CMK (cell line): Measurements from ENCODE around the gene DLG4.

Experiments
- DNase-seq: peaks from one replicate; pipeline ENCODE4 v3.0.0-alpha.2; 2010; ENCODE audit warnings: low read depth

DLG4 gene

GRCh38 chr17:7219812-7220592 lies at the start of gene DLG4, which contains the start of gene ACADVL:
Gene DLG4, minus strand, starts transcription at chr17:7219836.
Gene ACADVL, plus strand, starts transcription at chr17:7219938. Its CDS starts 47 bp downstream, at chr17:7219985.
- no peak for DNase-seq

DNA sequence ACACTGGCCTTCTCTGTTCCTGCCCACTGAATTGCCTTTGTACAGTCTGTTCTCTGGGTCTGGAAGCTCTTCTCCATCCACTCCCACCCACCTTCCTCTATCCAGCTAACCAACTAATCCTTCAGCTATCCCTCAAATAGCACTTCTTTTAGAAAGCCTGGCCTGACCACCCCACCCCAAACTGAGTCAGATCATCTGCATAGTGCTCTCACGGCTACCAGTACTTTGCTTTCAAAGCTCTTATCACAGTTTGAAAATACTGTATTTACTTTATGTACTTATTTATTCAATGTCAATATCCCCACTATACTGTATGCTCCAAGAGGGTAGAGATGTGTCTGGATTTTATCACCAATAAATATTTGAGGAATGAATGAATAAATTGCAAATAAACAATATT lies 47.1 kb upstream of the DLG4 start:
- no peak for DNase-seq

- DNase-seq = no peak
Observed at GRCh38 chr17:7263801-7264078, 44.1 kb upstream of the DLG4 start.

DNA sequence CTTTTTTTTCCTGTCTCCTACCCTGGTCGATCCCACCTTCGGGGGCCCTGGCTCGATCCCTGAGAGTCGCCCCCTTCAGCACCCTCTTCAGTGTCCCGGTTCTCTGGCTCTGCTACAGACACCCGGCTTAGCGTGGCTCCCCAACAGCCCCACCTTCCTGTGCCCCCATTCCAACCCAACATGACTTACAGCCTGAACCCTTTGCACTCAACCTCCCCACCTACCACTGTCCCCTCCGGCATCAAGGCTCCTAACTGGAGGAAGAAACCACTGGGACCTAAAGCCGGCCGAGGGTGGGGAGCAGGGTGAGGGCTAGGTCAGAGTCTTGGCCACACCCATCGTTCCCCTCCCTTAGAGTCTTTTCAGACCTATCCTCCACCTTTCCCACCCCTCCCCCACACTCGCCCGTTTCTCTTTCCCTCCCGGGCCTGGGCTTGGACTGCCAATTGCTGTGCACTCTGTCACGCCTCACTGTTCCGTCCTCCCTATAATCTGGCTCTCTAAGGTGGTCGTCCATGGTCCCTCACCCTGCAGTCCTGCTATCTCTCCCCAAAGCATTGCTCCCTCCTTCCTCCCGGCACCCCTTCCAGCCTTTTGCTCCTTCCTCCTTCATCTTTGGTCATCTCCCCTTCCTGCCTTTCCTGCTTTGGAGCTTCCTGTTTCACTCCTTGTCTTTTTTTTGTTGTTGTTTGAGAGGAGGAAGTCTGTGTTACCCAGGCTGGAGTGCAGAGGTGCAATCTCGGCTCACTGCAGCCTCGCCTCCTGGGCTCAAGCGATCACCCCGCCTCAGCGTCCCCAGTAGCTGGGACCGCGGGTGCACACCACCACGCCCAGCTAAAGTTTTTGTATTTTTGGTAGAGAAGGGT lies 43.5 kb upstream of the DLG4 start:
- DNase-seq = no peak

- DNase-seq = no peak
Observed at GRCh38 chr17:7262192-7262934, 42.7 kb upstream of the DLG4 start, which contains the start of gene CLDN7. Gene CLDN7, minus strand, starts transcription at chr17:7262478. Its CDS starts 435 bp downstream, at chr17:7262043.

- DNase-seq = no peak
Observed at GRCh38 chr17:7261379-7262191, 41.9 kb upstream of the DLG4 start.

DNA sequence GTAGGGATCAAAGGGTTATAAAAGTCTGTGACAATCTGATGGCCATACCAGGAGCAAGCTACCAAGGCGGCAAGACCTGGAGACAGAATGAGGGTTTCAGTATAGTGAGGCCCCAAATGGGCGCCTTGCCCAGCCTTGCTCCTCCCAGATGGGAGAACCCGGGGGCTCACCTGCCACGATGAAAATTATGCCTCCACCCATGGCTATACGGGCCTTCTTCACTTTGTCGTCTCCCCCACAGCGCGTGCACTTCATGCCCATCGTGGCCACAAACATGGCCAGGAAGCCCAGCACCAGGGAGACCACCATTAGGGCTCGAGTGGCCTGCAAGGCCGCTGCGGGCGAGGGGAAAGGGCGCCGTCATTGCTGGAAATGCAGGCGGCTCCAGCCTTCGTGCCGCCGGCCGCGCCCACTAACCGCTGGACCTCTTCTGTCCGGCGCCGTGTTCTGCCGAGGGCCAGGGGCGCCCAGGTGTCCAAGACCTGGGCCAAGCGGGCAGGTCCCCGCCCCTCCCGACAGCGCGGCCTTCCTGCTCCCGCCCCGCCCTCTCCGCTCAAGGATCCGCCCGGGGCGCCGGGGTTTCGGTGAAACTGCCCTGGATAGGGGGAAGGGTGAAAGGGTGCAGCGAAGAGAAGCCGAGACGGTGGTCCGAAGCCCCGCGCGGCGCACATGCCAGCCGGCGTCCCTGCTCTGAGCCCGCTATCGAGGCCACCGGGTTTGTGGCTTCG lies 41.2 kb upstream of the DLG4 start:
- DNase-seq = no peak

- no peak for DNase-seq
Observed at GRCh38 chr17:7260151-7260550, 40.5 kb upstream of the DLG4 start.

DNA sequence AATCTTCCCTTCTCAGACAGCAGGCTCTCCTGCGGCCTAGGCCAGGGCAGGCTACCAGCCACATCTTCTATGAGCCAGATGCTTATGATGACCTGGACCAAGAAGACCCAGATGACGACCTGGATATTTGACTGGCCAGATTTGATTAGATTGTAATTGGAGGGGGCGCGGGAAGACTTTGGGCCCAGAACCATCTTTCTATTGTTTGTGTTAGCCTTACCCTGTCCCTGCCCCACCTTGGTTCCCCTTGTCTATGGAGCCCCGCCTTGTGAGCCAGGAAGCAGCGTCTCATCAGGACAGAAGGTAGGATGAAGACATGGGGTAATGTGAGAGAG lies 39.9 kb upstream of the DLG4 start:
- no peak for DNase-seq

- no peak for DNase-seq
Observed at GRCh38 chr17:7258731-7259554, 39.3 kb upstream of the DLG4 start.

- DNase-seq = no peak
Observed at GRCh38 chr17:7256766-7257456, 37.3 kb upstream of the DLG4 start.

DNA sequence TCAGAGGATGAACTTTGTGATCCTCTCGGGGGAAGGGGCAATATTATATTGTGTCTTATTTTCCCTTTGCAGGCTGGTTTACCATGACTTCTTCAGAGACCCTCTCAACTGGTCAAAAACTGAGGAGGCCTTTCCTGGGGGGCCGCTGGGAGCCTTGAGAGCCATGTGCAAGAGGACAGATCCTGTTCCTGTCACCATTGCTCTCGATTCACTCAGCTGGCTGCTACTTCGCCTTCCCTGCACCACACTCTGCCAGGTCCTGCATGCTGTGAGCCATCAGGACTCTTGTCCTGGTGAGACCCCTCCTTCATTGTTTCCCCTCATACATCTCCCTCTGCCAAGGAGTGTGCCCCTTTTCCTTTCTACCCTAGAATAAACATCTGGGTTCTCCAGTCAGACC lies 34.9 kb upstream of the DLG4 start:
- no peak for DNase-seq

- DNase-seq = no peak
Observed at GRCh38 chr17:7253082-7253481, 33.4 kb upstream of the DLG4 start.

DNA sequence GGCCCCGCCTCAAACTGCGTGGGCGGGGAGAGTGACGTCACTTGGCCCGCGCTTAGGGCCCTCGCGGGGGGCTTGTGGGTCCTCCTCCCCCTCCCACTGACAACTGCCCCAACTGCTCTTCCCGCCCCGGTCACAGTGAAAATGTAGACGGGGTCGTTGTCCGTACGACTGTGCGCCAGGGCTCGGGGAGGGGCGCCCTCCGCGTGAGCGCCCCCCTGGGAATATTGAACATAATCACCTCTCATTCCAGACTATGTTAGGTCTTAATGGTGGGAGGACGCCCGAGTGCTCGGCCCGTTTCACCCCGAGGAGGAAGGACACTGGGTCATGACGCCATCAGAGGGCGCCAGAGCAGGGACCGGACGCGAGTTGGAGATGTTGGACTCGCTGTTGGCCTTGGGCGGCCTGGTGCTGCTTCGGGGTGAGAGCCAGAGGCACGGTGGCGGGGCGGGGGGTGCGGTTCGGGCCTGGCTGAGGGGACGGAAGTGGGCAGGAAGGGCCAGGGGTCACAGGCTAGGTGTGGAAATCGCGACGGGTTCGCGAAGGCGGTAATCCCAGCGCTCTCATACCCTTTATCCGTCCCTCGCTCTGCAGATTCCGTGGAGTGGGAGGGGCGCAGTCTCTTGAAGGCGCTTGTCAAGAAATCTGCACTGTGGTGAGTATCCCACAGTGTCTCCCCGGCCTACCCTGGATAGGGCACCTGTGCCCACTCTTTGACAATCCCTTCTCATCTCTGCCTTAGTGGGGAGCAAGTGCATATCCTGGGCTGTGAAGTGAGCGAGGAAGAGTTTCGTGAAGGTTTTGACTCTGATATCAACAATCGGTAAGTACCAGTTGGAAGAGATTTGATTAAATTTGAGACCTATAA lies 32.8 kb upstream of the DLG4 start, which contains the start of gene ELP5:
TSS of gene ELP5 (plus strand) at position 40 of the 868 bp plus-strand sequence. CDS start at position 376, 336 bp downstream.
- DNase-seq = no peak

DNA sequence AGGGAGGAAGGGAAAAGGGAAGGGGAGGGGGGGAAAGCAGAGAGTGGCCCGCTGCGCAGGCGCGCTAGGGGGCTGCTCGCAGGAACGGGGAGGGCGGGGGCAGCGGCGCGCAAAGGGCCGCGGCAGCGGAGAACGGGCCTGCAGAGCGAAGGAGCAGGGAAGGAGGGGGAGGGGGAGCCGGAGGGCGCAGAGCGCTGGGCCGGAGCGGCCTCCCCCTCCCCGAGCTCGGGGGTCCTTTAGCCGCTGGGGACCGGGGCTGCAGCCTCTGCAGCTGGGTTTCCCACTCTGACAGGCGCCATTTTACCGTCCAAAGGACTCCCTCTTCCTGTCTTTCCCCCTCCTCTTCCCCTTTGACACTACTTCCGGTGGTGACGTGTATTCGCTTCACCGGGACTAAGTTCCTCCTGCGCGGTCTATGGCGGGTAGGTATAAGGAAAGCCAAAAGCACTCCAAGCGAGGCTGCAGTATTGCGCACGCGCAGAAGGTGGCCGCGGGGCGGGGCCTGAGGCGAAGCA lies 32.1 kb upstream of the DLG4 start, which contains the start of gene CTDNEP1:
TSS of gene CTDNEP1 (minus strand) at position 74 of the 515 bp plus-strand sequence. CDS start 438 bp downstream, outside the sequence.
- DNase-seq = no peak

DNA sequence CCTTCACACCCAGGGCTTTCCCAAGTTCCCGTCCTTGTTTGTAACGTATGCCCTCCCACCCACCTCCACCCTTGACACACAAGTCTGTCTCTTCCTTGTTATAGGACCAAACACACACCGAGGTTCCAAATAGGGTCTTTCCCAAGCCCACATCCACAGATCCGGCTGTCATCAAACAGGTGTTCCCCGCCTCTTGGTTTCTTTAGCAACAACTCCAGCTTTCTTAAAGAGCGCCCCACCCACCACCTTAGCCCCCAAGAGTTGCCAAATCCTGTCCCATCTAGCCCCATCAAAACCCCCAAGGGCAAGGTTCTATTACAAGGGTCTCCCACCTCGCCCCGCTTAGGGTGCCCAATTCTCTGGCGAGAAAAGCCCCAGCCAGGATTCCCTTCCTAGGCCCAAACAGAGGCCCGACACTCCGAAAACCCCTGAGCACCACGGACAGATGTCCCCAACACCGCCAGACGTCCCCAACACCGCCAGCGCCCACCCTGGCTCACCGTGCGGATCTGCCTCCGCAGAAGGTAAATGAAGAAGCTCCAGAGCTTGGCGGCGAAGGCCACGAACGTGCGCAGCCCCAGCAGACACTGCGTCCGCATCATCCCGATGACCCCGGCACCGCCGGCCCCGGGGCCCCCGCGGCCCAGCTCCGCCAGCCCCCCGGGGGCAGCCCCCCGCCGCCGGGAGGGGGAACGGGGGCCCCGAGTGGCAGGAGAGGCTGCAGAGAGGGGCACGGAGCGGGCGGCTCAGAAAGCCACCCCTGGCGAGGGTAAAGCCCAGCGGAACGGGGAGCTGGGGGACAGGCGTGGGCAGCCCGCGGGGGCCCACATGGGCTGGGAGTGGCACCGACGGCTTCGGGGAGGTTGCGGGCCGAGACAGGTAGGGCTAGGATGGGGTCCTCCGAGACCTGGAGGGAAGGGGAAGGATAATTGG lies 31.3 kb upstream of the DLG4 start:
- DNase-seq = no peak

GRCh38 chr17:7249830-7250229 lies 30.2 kb upstream of the DLG4 start:
- no peak for DNase-seq
